Measurements from ENCODE around the gene CTNNA2. TPM values are rescaled to one million over a fixed set of nuclear protein-coding genes. Genes with fewer than 3 reads are reported as not detected.

The CTNNA2 gene
- total RNA-seq, 1 donor from 2014 or later: 3.5 TPM

DNA sequence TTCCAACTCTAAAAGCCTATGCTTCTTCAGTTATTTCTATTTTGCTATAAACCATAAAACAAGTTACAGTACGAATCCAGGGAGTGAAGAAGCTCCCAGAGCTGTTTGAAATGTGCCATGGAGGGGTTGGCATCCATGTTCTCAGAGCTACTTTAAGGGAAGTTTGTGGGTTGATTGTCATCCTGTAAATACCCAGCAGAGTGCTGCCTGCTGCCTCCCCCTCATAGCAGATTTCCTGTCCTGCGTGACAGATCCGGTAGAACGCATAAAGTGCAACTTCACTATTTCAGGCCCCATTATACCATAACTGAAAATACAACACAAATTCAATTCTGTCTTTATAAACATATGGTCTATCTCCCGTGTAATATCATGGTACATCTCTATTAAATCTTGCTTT is 114.4 kb downstream of the CTNNA2 start:
- TF ChIP-seq, protein P1, sequence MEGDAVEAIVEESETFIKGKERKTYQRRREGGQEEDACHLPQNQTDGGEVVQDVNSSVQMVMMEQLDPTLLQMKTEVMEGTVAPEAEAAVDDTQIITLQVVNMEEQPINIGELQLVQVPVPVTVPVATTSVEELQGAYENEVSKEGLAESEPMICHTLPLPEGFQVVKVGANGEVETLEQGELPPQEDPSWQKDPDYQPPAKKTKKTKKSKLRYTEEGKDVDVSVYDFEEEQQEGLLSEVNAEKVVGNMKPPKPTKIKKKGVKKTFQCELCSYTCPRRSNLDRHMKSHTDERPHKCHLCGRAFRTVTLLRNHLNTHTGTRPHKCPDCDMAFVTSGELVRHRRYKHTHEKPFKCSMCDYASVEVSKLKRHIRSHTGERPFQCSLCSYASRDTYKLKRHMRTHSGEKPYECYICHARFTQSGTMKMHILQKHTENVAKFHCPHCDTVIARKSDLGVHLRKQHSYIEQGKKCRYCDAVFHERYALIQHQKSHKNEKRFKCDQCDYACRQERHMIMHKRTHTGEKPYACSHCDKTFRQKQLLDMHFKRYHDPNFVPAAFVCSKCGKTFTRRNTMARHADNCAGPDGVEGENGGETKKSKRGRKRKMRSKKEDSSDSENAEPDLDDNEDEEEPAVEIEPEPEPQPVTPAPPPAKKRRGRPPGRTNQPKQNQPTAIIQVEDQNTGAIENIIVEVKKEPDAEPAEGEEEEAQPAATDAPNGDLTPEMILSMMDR (IDR thresholded peaks at IDR 0.05; ENCODE audit: insufficient read depth, low read length, poor library complexity, severe bottlenecking): no peak
- Histone ChIP-seq H3K27me3 (ENCODE audit: control insufficient read depth, insufficient read depth, low read length) (no peaks in the 10 kb centered on the region), H3K36me3 (ENCODE audit: control insufficient read depth, insufficient read depth, low read length) (no peaks in the 10 kb centered on the region), H3K4me3 (ENCODE audit: low read depth, low read length) (no peak overlapping the region)
- DNase-seq (ENCODE audit: low read depth): no peak

DNA sequence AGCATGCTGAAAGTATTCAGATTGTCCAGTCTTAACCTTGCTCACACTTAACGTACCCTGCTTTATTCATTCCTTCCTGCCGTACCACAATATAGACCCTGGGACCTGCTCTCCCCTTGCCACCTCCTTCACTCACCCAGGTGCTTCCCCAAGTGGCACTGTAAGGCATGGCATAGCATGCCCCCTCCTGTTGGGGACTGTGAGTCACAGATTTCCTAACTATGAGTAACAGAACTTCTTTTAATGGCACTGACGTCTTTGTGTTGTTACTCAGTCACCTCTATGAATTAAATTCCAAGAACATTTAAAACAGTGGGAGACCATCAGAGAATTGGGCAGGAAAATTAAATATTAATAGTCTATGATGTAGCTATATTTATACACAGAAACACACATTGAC is 117.2 kb downstream of the CTNNA2 start:
- H3K4me3 ChIP-seq (ENCODE audit: low read depth, low read length): no peak overlapping the region
- no peaks in the 10 kb centered on the region for H3K27me3 ChIP-seq (ENCODE audit: control insufficient read depth, insufficient read depth, low read length)
- TF ChIP-seq, protein P1 (IDR thresholded peaks at IDR 0.05; ENCODE audit: insufficient read depth, low read length, poor library complexity, severe bottlenecking): peak; percentile 48
- DNase-seq (ENCODE audit: low read depth): peak; percentile 56
- no peaks in the 10 kb centered on the region for H3K36me3 ChIP-seq (ENCODE audit: control insufficient read depth, insufficient read depth, low read length)

DNA sequence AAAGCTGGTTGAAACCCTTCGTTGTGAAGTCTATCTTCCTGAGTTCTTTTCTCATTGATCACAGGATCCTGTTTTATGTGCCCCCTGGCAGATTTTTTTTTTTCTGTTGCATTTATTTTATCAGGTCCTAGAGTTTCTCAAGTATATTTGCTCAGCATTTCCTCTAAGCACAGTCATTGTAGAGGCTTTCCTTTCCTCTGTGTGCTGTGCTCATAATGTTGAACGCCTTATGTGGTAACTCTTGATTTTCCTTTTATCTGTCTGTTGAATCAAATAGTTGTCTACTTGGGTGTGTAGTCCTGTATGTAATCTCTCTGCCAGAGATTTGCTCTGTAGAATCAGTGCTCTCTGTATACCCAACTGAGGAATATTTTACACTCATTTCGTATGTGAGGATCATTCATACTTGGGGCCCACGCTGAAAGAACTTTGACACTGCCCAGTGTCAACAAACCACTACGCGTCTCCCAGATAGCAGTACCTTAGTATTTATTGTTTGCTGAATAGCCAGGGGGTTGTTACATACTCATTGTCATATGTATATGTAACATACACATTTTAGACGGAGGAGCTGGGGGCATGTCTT is 118.2 kb downstream of the CTNNA2 start:
- TF ChIP-seq, protein P1 (IDR thresholded peaks at IDR 0.05; ENCODE audit: insufficient read depth, low read length, poor library complexity, severe bottlenecking): no peak
- H3K27me3 ChIP-seq (ENCODE audit: control insufficient read depth, insufficient read depth, low read length): no peaks in the 10 kb centered on the region
- no peaks in the 10 kb centered on the region for H3K36me3 ChIP-seq (ENCODE audit: control insufficient read depth, insufficient read depth, low read length)
- H3K4me3 ChIP-seq (ENCODE audit: low read depth, low read length): no peak overlapping the region
- no peak for DNase-seq (ENCODE audit: low read depth)

DNA sequence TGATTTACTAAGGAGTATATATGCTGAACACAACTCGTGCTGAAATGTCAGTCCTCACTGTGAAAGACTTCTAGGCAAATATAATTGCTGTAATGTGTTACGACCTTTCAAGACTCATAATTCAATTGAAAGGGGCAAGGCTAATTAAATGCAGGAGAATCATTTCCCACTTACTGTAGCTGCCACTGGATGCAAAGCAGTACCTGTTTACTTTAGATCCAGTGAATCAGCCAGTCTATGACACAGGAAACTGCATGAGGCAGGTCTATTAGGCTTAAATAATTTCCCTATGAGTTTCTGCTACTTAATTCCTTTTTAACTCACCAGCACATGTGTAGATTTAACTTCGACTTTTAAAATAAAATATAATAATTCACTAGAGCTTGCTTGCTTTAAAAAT is 125.6 kb downstream of the CTNNA2 start:
- no peaks in the 10 kb centered on the region for H3K36me3 ChIP-seq (ENCODE audit: control insufficient read depth, insufficient read depth, low read length)
- no peaks in the 10 kb centered on the region for H3K27me3 ChIP-seq (ENCODE audit: control insufficient read depth, insufficient read depth, low read length)
- H3K4me3 ChIP-seq (ENCODE audit: low read depth, low read length): no peak overlapping the region
- peak; percentile 18 for DNase-seq (ENCODE audit: low read depth)
- TF ChIP-seq, protein P1 (IDR thresholded peaks at IDR 0.05; ENCODE audit: insufficient read depth, low read length, poor library complexity, severe bottlenecking): no peak

DNA sequence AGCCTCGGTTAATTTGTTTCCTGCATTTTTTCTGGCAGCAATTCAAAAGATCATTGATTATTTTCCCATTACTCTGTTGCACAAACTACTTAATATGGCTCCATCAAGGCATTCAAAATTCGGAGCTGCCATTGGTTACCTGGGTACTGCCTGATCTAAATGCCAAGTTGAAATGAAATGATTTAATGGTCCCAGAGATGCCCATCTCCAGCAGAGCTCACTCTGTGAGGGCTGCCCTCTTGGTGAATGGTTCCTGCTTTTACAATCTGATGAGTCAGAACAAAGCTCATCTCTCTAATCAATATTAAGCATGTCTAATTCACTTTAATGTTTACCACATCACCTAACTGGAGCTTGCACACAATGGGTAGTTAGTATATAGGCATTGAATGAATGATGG is 126.1 kb downstream of the CTNNA2 start:
- no peak for DNase-seq (ENCODE audit: low read depth)
- H3K36me3 ChIP-seq (ENCODE audit: control insufficient read depth, insufficient read depth, low read length): no peaks in the 10 kb centered on the region
- H3K27me3 ChIP-seq (ENCODE audit: control insufficient read depth, insufficient read depth, low read length): no peaks in the 10 kb centered on the region
- TF ChIP-seq, protein P1 (IDR thresholded peaks at IDR 0.05; ENCODE audit: insufficient read depth, low read length, poor library complexity, severe bottlenecking): no peak
- no peak overlapping the region for H3K4me3 ChIP-seq (ENCODE audit: low read depth, low read length)

DNA sequence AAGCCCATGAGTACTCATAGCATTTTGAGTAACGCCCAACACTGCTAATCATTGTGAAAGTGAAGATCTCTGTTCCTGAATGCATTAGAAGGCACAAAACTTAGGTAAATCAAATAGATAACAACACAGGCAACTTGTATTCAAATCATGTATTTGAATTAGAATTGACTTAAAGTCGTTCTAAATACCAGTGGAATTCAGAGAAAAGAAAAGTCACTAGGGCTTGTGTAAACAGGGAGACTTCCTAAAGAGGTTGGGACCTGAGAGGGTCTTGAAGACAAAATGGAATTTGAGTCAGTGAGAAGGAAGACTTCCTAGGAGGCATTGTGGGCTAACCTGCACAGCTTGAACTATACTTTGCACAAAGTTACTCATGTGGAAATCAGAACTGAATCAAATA is 127.2 kb downstream of the CTNNA2 start:
- DNase-seq (ENCODE audit: low read depth): no peak
- TF ChIP-seq, protein P1 (IDR thresholded peaks at IDR 0.05; ENCODE audit: insufficient read depth, low read length, poor library complexity, severe bottlenecking): no peak

More for the DNA sequence above, 127.2 kb downstream of the CTNNA2 start:
- Histone ChIP-seq H3K27me3 (ENCODE audit: control insufficient read depth, insufficient read depth, low read length) (no peaks in the 10 kb centered on the region), H3K4me3 (ENCODE audit: low read depth, low read length) (no peak overlapping the region), H3K36me3 (ENCODE audit: control insufficient read depth, insufficient read depth, low read length) (no peaks in the 10 kb centered on the region)
